ENCODE data around the gene RAB36.

RAB36 gene

GRCh38 chr22:23138584-23139435 lies 6.5 kb upstream of the RAB36 start:
- peak overlapping the region; percentile 31; the same call in 1 of the 2 replicates for H3K4me3 ChIP-seq (ENCODE audit: low read length)
- no peaks in the 10 kb centered on the region for H3K9me3 ChIP-seq (ENCODE audit: control insufficient read depth, insufficient read depth, low read length)
- peaks cover 64% of the 10 kb centered on the region for H3K4me1 ChIP-seq (ENCODE audit: control insufficient read depth, low read length)
- peak overlapping the region; percentile 46 for H3K4me2 ChIP-seq (ENCODE audit: low read length)
- no peaks in the 10 kb centered on the region for H3K27me3 ChIP-seq (ENCODE audit: control insufficient read depth, low read length)
- H3K27ac ChIP-seq (ENCODE audit: low read depth, low read length), result peak overlapping the region; percentile 43; the same call in 1 of the 2 replicates
- no peaks in the 10 kb centered on the region for H3K36me3 ChIP-seq (ENCODE audit: control insufficient read depth, low read length)
- H3F3A ChIP-seq (ENCODE audit: control insufficient read depth, insufficient read depth), result peaks cover 3% of the 10 kb centered on the region; the same call in 1 of the 2 replicates
- no peaks in the 10 kb centered on the region for H3K9me2 ChIP-seq (replicated peaks; ENCODE audit: control insufficient read depth, low read length)
- H3K79me2 ChIP-seq (ENCODE audit: control insufficient read depth, low read length), result no peaks in the 10 kb centered on the region
- no peaks in the 10 kb centered on the region for H4K20me1 ChIP-seq (ENCODE audit: control insufficient read depth, insufficient read depth, low read depth, low read length)
- TF ChIP-seq, protein P1, sequence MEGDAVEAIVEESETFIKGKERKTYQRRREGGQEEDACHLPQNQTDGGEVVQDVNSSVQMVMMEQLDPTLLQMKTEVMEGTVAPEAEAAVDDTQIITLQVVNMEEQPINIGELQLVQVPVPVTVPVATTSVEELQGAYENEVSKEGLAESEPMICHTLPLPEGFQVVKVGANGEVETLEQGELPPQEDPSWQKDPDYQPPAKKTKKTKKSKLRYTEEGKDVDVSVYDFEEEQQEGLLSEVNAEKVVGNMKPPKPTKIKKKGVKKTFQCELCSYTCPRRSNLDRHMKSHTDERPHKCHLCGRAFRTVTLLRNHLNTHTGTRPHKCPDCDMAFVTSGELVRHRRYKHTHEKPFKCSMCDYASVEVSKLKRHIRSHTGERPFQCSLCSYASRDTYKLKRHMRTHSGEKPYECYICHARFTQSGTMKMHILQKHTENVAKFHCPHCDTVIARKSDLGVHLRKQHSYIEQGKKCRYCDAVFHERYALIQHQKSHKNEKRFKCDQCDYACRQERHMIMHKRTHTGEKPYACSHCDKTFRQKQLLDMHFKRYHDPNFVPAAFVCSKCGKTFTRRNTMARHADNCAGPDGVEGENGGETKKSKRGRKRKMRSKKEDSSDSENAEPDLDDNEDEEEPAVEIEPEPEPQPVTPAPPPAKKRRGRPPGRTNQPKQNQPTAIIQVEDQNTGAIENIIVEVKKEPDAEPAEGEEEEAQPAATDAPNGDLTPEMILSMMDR (IDR thresholded peaks at IDR 0.05; ENCODE audit: low read depth, low read length, poor library complexity, severe bottlenecking), result no peak
- TF ChIP-seq EZH2phosphoT487 (IDR thresholded peaks at IDR 0.05; ENCODE audit: borderline replicate concordance, low read length), result no peak

GRCh38 chr22:23140385-23140784 lies 4.9 kb upstream of the RAB36 start:
- Histone ChIP-seq H3K79me2 (ENCODE audit: control insufficient read depth, low read length) (no peaks in the 10 kb centered on the region), H4K20me1 (ENCODE audit: control insufficient read depth, insufficient read depth, low read depth, low read length) (no peaks in the 10 kb centered on the region), H3K4me1 (ENCODE audit: control insufficient read depth, low read length) (peaks cover 77% of the 10 kb centered on the region), H3K27me3 (ENCODE audit: control insufficient read depth, low read length) (no peaks in the 10 kb centered on the region), H3K4me2 (ENCODE audit: low read length) (no peak overlapping the region), H3K4me3 (ENCODE audit: low read length) (no peak overlapping the region), H3K36me3 (ENCODE audit: control insufficient read depth, low read length) (no peaks in the 10 kb centered on the region), H3F3A (ENCODE audit: control insufficient read depth, insufficient read depth) (peaks cover 3% of the 10 kb centered on the region; the same call in 1 of the 2 replicates), H3K9me2 (replicated peaks; ENCODE audit: control insufficient read depth, low read length) (no peaks in the 10 kb centered on the region), H3K27ac (ENCODE audit: low read depth, low read length) (no peak overlapping the region), H3K9me3 (ENCODE audit: control insufficient read depth, insufficient read depth, low read length) (no peaks in the 10 kb centered on the region)
- no peak for TF ChIP-seq EZH2phosphoT487 (IDR thresholded peaks at IDR 0.05; ENCODE audit: borderline replicate concordance, low read length)
- TF ChIP-seq, protein P1 (IDR thresholded peaks at IDR 0.05; ENCODE audit: low read depth, low read length, poor library complexity, severe bottlenecking), result no peak

DNA sequence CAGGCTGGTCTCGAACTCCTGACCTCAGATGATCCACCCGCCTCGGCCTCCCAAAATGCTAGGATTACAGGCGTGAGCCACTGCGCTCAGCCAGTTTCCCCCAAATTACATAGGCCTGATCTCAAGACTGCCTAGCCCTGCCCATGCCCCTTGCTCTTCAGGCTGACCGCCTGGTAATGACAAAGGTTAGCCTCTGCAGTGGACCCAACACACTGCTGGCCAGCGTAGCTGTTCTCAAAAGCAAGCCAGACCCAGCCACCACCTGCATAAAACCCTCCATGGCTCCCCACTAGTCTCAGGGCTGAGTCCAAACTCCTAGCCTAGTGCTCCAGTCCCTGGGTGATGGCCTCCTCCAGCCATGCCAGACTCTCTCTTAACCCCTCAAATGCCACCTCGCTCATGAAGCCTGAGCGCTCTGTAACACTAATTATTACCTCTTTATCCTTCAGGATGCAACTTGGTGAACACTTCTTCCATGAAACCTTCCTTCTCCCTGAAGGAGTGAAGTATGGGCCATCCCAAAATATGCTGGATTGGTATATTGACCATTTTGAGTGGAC lies 2.7 kb upstream of the RAB36 start:
- no peaks in the 10 kb centered on the region for H3K9me3 ChIP-seq (ENCODE audit: control insufficient read depth, insufficient read depth, low read length)
- no peaks in the 10 kb centered on the region for H3K27me3 ChIP-seq (ENCODE audit: control insufficient read depth, low read length)
- no peaks in the 10 kb centered on the region for H3K36me3 ChIP-seq (ENCODE audit: control insufficient read depth, low read length)
- peak overlapping the region; percentile 25; the same call in 1 of the 2 replicates for H3K27ac ChIP-seq (ENCODE audit: low read depth, low read length)
- H3K9me2 ChIP-seq (replicated peaks; ENCODE audit: control insufficient read depth, low read length), result no peaks in the 10 kb centered on the region
- peak overlapping the region; percentile 69 for H3K4me2 ChIP-seq (ENCODE audit: low read length)
- peaks cover 72% of the 10 kb centered on the region for H3K4me1 ChIP-seq (ENCODE audit: control insufficient read depth, low read length)
- H3K79me2 ChIP-seq (ENCODE audit: control insufficient read depth, low read length), result no peaks in the 10 kb centered on the region
- TF ChIP-seq, protein P1 (IDR thresholded peaks at IDR 0.05; ENCODE audit: low read depth, low read length, poor library complexity, severe bottlenecking), result no peak
- no peak for TF ChIP-seq EZH2phosphoT487 (IDR thresholded peaks at IDR 0.05; ENCODE audit: borderline replicate concordance, low read length)
- peaks cover 3% of the 10 kb centered on the region; the same call in 1 of the 2 replicates for H3F3A ChIP-seq (ENCODE audit: control insufficient read depth, insufficient read depth)
- H4K20me1 ChIP-seq (ENCODE audit: control insufficient read depth, insufficient read depth, low read depth, low read length), result no peaks in the 10 kb centered on the region
- peak overlapping the region; percentile 71 for H3K4me3 ChIP-seq (ENCODE audit: low read length)
